Trophoblast cell (in vitro differentiated cells and primary cell): ENCODE data around the gene MUC5AC.

Experiments used
- DNase-seq, 2 donors: peaks; one replicate each; pipeline ENCODE4 v3.0.0-alpha.2; 2016
- H2AFZ ChIP-seq: 2 replicates; pipeline ENCODE4 v1.6.1; 2013; ENCODE audit warnings: low read length, moderate library complexity, mild to moderate bottlenecking; ENCODE audit not compliant: insufficient read depth, poor library complexity
- H2AK5ac ChIP-seq: 2 replicates; pipeline ENCODE4 v1.6.1; 2013; ENCODE audit warnings: mild to moderate bottlenecking, low read length
- H2BK120ac ChIP-seq: 2 replicates; pipeline ENCODE4 v1.6.1; 2013; ENCODE audit warnings: low read length, mild to moderate bottlenecking, moderate library complexity; ENCODE audit not compliant: insufficient read depth, poor library complexity
- H2BK12ac ChIP-seq: 2 replicates; pipeline ENCODE4 v1.6.1; 2013; ENCODE audit warnings: mild to moderate bottlenecking, low read length, moderate library complexity
- H2BK5ac ChIP-seq: 2 replicates; pipeline ENCODE4 v1.6.1; 2013; ENCODE audit warnings: low read length, low read depth, moderate library complexity, mild to moderate bottlenecking; ENCODE audit not compliant: poor library complexity
- H3K14ac ChIP-seq: 2 replicates; pipeline ENCODE4 v1.6.1; 2013; ENCODE audit warnings: mild to moderate bottlenecking, low read length
- H3K18ac ChIP-seq: 2 replicates; pipeline ENCODE4 v1.6.1; 2013; ENCODE audit warnings: mild to moderate bottlenecking, low read length
- H3K23ac ChIP-seq: 2 replicates; pipeline ENCODE4 v1.6.1; 2013; ENCODE audit warnings: low read length
- H3K27ac ChIP-seq: 2 replicates; pipeline ENCODE4 v1.5.1; 2013; ENCODE audit warnings: low read depth, mild to moderate bottlenecking, inconsistent platforms, low read length, moderate library complexity
- H3K27me3 ChIP-seq: 2 replicates; pipeline ENCODE4 v1.6.1; 2013; ENCODE audit warnings: inconsistent platforms, mild to moderate bottlenecking, low read length, moderate library complexity; ENCODE audit not compliant: insufficient read depth
- H3K36me3 ChIP-seq, 2 experiments: 1 replicate in 1 of 2; 2 replicates in 1 of 2; pipeline ENCODE4 v1.6.1; 2013; ENCODE audit warnings: low read length in 2 of 2, mild to moderate bottlenecking in 2 of 2, moderate library complexity in 1 of 2; ENCODE audit not compliant: insufficient read depth in 2 of 2, control insufficient read depth in 1 of 2
- H3K4ac ChIP-seq: 2 replicates; pipeline ENCODE4 v1.6.1; 2013; ENCODE audit warnings: low read depth, mild to moderate bottlenecking, low read length, moderate library complexity
- H3K4me1 ChIP-seq, 2 experiments: 1 replicate in 1 of 2; 2 replicates in 1 of 2; pipeline ENCODE4 v1.6.1; 2013; ENCODE audit warnings: low read length in 2 of 2, mild to moderate bottlenecking in 2 of 2, moderate library complexity in 1 of 2; ENCODE audit not compliant: insufficient read depth in 2 of 2, control insufficient read depth in 1 of 2
- H3K4me2 ChIP-seq: 2 replicates; pipeline ENCODE4 v1.6.1; 2013; ENCODE audit warnings: inconsistent platforms, mild to moderate bottlenecking, low read length, moderate library complexity
- H3K4me3 ChIP-seq: 2 replicates; pipeline ENCODE4 v1.5.1; 2013; ENCODE audit warnings: mild to moderate bottlenecking, low read depth, low read length, inconsistent platforms
- H3K79me1 ChIP-seq: one replicate; pipeline ENCODE4 v1.6.1; 2013; ENCODE audit warnings: low read length
- H3K79me2 ChIP-seq: 2 replicates; pipeline ENCODE4 v1.6.1; 2013; ENCODE audit warnings: low read length, mild to moderate bottlenecking; ENCODE audit not compliant: control insufficient read depth, insufficient read depth, poor library complexity
- H3K9ac ChIP-seq: 2 replicates; pipeline ENCODE4 v1.6.1; 2013; ENCODE audit warnings: mild to moderate bottlenecking, low read length
- H3K9me3 ChIP-seq: 2 replicates; pipeline ENCODE4 v1.6.1; 2013; ENCODE audit warnings: low read depth, mild to moderate bottlenecking, control low read depth, inconsistent platforms, low read length; ENCODE audit not compliant: insufficient read depth
- H4K12ac ChIP-seq: 2 replicates; pipeline ENCODE4 v1.6.1; 2013; ENCODE audit warnings: low read depth, mild to moderate bottlenecking, low read length, moderate library complexity
- H4K8ac ChIP-seq: 2 replicates; pipeline ENCODE4 v1.6.1; 2013; ENCODE audit warnings: low read depth, mild to moderate bottlenecking, low read length, moderate library complexity
- H4K91ac ChIP-seq: one replicate; pipeline ENCODE4 v1.6.1; 2013; ENCODE audit warnings: low read depth, mild to moderate bottlenecking, low read length, moderate library complexity
- WGBS: extraction: QIAGEN DNeasy Blood & Tissue Kit; methylation state at CpG from one replicate; pipeline ENCODE4 v1.1.7; 2013; ENCODE audit warnings: missing lambda C conversion rate; ENCODE audit not compliant: insufficient read length, insufficient coverage; ENCODE audit errors: extremely low coverage; 5-methylcytosine and 5-hydroxymethylcytosine counted together

MUC5AC gene

GRCh38 chr11:1174441-1175370 is 17.0 kb downstream of the MUC5AC start:
- H2AFZ ChIP-seq: no peak overlapping the region
- peak overlapping the region; percentile 30 for H3K4me3 ChIP-seq
- no peak overlapping the region for H2BK5ac ChIP-seq
- H3K23ac ChIP-seq: no peak overlapping the region
- H3K9ac ChIP-seq: no peak overlapping the region
- no peak overlapping the region for H3K4ac ChIP-seq
- H3K4me1 ChIP-seq: no peaks in the 10 kb centered on the region
- H4K12ac ChIP-seq: no peak overlapping the region
- H3K9me3 ChIP-seq: peaks cover 74% of the 10 kb centered on the region
- H3K36me3 ChIP-seq: no peaks in the 10 kb centered on the region
- no peak overlapping the region for H4K8ac ChIP-seq
- no peak overlapping the region for H2AK5ac ChIP-seq
- no peak overlapping the region for H2BK120ac ChIP-seq
- no peaks in the 10 kb centered on the region for H3K79me2 ChIP-seq
- H2BK12ac ChIP-seq: no peak overlapping the region
- no peak overlapping the region for H3K27ac ChIP-seq
- no peaks in the 10 kb centered on the region for H3K27me3 ChIP-seq
- no peak overlapping the region for H3K18ac ChIP-seq
- DNase-seq: no peak
- no peak overlapping the region for H4K91ac ChIP-seq
- H3K79me1 ChIP-seq: no peaks in the 10 kb centered on the region
- WGBS: no CpG with 5 or more reads among the region's 39 CpGs
- no peak overlapping the region for H3K4me2 ChIP-seq
- no peak overlapping the region for H3K14ac ChIP-seq

GRCh38 chr11:1175461-1176223 is 17.9 kb downstream of the MUC5AC start:
- H2AFZ ChIP-seq: no peak overlapping the region
- H3K4me3 ChIP-seq: peak overlapping the region; percentile 30
- H3K27me3 ChIP-seq: no peaks in the 10 kb centered on the region
- H3K27ac ChIP-seq: no peak overlapping the region
- H4K8ac ChIP-seq: no peak overlapping the region
- WGBS: no CpG with 5 or more reads among the region's 22 CpGs
- no peak overlapping the region for H2BK5ac ChIP-seq
- no peak overlapping the region for H4K91ac ChIP-seq
- H3K9me3 ChIP-seq: peaks cover 80% of the 10 kb centered on the region
- no peak for DNase-seq
- no peaks in the 10 kb centered on the region for H3K36me3 ChIP-seq
- no peak overlapping the region for H3K4ac ChIP-seq
- no peaks in the 10 kb centered on the region for H3K79me1 ChIP-seq
- no peak overlapping the region for H2AK5ac ChIP-seq
- H3K14ac ChIP-seq: no peak overlapping the region
- H2BK120ac ChIP-seq: no peak overlapping the region
- no peak overlapping the region for H4K12ac ChIP-seq
- H3K18ac ChIP-seq: no peak overlapping the region
- no peaks in the 10 kb centered on the region for H3K79me2 ChIP-seq
- H3K23ac ChIP-seq: no peak overlapping the region
- H3K4me1 ChIP-seq: no peaks in the 10 kb centered on the region
- no peak overlapping the region for H3K4me2 ChIP-seq
- H3K9ac ChIP-seq: no peak overlapping the region
- H2BK12ac ChIP-seq: no peak overlapping the region

- H3K4me3 ChIP-seq: no peak overlapping the region
- no peak overlapping the region for H2BK12ac ChIP-seq
- H3K27ac ChIP-seq: no peak overlapping the region
- H3K18ac ChIP-seq: no peak overlapping the region
- no peak overlapping the region for H4K8ac ChIP-seq
- H2BK5ac ChIP-seq: no peak overlapping the region
- no peak overlapping the region for H2BK120ac ChIP-seq
- no peak overlapping the region for H3K9ac ChIP-seq
- WGBS: no CpG with 5 or more reads among the region's 32 CpGs
- H3K79me2 ChIP-seq: no peaks in the 10 kb centered on the region
- no peaks in the 10 kb centered on the region for H3K27me3 ChIP-seq
- DNase-seq: no peak
- no peak overlapping the region for H3K4ac ChIP-seq
- H3K4me2 ChIP-seq: no peak overlapping the region
- no peak overlapping the region for H4K12ac ChIP-seq
- H3K23ac ChIP-seq: no peak overlapping the region
- H3K14ac ChIP-seq: no peak overlapping the region
- H3K4me1 ChIP-seq: no peaks in the 10 kb centered on the region
- H3K79me1 ChIP-seq: no peaks in the 10 kb centered on the region
- no peaks in the 10 kb centered on the region for H3K36me3 ChIP-seq
- no peak overlapping the region for H4K91ac ChIP-seq
- H3K9me3 ChIP-seq: peaks cover 84% of the 10 kb centered on the region
- no peak overlapping the region for H2AK5ac ChIP-seq
- H2AFZ ChIP-seq: no peak overlapping the region
Measured at GRCh38 chr11:1176224-1177019, 18.7 kb downstream of the MUC5AC start.

- Histone ChIP-seq H3K79me1 (no peaks in the 10 kb centered on the region), H4K12ac (no peak overlapping the region), H3K18ac (no peak overlapping the region), H3K9ac (no peak overlapping the region), H2BK5ac (no peak overlapping the region), H3K9me3 (peaks cover 85% of the 10 kb centered on the region), H3K27ac (no peak overlapping the region), H2AFZ (no peak overlapping the region), H4K91ac (no peak overlapping the region), H2BK120ac (no peak overlapping the region), H3K4me2 (no peak overlapping the region), H2BK12ac (no peak overlapping the region), H3K4ac (no peak overlapping the region), H3K23ac (no peak overlapping the region), H3K4me1 (no peaks in the 10 kb centered on the region), H2AK5ac (no peak overlapping the region), H3K79me2 (no peaks in the 10 kb centered on the region), H3K14ac (no peak overlapping the region), H4K8ac (no peak overlapping the region), H3K36me3 (no peaks in the 10 kb centered on the region), H3K4me3 (no peak overlapping the region), H3K27me3 (no peaks in the 10 kb centered on the region)
- no CpG with 5 or more reads among the region's 34 CpGs for WGBS
- DNase-seq: no peak
Measured at GRCh38 chr11:1177020-1177770, 19.4 kb downstream of the MUC5AC start.
